ENCODE measurements around the gene BAIAP2. TPM values are rescaled to one million over a fixed set of nuclear protein-coding genes. Genes with fewer than 3 reads are reported as not detected.

BAIAP2 gene
- total RNA-seq, 1 donor from 2014 or later, result 27.9 TPM

DNA sequence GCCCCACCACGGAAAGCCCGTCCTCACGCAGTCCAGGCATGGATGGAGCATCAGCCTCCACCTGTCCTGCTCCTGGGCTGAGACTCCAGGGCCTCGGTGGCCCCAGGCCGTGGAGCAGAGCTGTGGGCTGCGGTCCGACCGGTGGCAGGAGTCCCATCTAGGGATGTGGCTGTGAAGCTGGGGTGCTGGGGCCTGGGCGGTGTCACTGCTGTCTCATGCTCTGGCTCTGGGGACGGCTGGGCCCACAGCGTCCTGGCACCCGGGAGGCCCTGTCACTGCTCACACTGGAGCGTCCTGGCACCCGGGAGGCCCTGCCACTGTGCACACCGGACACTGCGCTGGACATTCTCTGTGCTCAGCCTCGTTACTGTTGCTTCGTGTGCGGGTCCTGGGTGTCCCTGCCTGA is 8.4 kb downstream of the BAIAP2 start:
- peak overlapping the region; percentile 21 for H3K4me3 ChIP-seq
- intact Hi-C loops (cut with micrococcal nuclease), result no loop called here
- no peak for DNase-seq
- peaks cover 97% of the 10 kb centered on the region for H3K4me1 ChIP-seq
- no peak for TF ChIP-seq CTCF (IDR thresholded peaks at IDR 0.05; ENCODE audit: borderline replicate concordance)
- H3K27ac ChIP-seq (replicated peaks), result peak overlapping the region; percentile 85
- H3K36me3 ChIP-seq, result no peaks in the 10 kb centered on the region
- H3K9me3 ChIP-seq (replicated peaks), result no peaks in the 10 kb centered on the region
- H3K27me3 ChIP-seq (ENCODE audit: low read depth), result no peaks in the 10 kb centered on the region

DNA sequence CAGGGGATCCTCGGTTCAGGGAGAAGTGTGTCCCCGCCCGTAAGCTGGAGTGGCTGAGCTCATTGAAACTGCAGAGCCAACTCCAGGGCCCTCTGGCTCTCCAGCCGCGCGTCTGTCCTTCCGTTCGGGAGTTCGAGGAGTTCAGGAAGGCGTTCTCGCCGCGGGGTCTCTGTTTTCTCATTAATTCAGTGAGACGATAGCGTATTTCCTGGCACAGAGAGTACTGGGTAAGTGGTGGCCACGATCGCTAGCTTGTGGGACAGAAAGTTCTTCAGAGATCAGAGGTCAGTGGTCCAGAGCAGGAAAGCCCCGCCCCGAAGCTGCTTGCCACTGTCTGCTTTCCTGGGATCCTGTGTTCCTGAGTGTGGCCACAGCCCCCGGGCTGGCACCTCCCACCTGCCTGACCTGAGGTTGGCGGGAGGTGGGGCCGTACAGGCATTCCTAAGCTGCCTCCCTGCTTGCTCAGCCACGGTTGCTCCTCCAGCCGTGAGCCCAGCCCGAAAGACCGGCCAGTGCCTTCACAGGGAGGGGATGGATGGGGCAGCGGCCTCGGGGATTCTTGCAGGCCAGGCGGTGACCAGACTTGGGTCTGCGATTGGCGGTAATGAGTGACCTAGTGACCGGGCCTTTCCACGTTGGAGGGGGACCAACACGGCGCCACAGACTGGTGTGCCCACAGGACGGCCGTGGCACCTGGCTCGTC is 8.9 kb downstream of the BAIAP2 start:
- no peak for DNase-seq
- peak overlapping the region; percentile 85 for H3K27ac ChIP-seq (replicated peaks)
- peak overlapping the region; percentile 38 for H3K4me3 ChIP-seq

GRCh38 chr17:81044428-81044763 is 9.4 kb downstream of the BAIAP2 start:
- H3K36me3 ChIP-seq, result no peaks in the 10 kb centered on the region
- intact Hi-C loops (cut with micrococcal nuclease), result no loop called here
- peaks cover 97% of the 10 kb centered on the region for H3K4me1 ChIP-seq
- peak overlapping the region; percentile 85 for H3K27ac ChIP-seq (replicated peaks)
- H3K27me3 ChIP-seq (ENCODE audit: low read depth), result no peaks in the 10 kb centered on the region
- no peak for TF ChIP-seq CTCF (IDR thresholded peaks at IDR 0.05; ENCODE audit: borderline replicate concordance)
- no peaks in the 10 kb centered on the region for H3K9me3 ChIP-seq (replicated peaks)
- peak overlapping the region; percentile 38 for H3K4me3 ChIP-seq
- DNase-seq, result no peak

More for the DNA sequence above, 8.9 kb downstream of the BAIAP2 start:
- Histone ChIP-seq H3K4me1 (peaks cover 97% of the 10 kb centered on the region), H3K36me3 (no peaks in the 10 kb centered on the region), H3K27me3 (ENCODE audit: low read depth) (no peaks in the 10 kb centered on the region), H3K9me3 (replicated peaks) (no peaks in the 10 kb centered on the region)
- intact Hi-C loops (cut with micrococcal nuclease), result no loop called here
- TF ChIP-seq CTCF (IDR thresholded peaks at IDR 0.05; ENCODE audit: borderline replicate concordance), result no peak

DNA sequence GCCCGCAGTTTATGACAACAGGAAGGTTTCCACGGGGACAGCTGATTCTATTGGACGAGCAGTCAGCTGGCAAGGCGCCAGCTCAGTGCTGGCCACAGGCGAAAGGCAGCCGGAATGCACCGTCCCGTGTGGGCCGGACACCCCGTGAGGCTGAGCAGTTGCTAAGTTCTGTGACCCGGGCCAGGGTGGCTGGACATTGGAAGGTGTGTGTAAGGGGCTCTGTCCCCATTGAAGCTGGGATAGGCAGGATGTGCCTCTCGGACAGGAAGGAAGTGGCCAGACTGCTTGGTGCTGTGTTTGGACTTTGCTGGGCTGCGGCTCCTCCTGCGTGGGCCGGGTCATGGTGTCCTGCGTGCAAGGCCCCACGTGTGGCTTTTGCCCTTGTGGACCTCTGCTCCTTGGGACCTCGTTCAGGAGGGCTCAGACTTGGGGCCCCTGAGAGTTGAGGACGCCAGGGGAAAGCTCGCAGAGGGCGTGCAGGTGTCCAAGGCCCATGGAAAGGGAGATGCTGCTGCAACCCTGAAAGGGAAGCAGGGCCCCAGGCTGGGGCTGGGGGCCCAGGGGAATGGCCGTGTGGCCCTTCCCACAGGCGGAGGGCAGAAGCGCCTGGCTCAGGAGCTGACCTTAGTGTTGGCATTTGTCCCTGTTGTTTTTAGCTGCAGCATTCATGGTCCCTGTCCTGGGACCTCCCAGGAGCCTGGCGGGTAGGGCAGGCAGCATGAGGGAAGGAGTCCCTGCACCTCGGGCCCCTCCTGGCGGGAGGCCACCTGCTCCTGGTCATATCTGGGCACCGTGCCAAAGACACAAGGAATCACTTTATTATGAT is 10.0 kb downstream of the BAIAP2 start:
- Histone ChIP-seq H3K27ac (replicated peaks) (peak overlapping the region; percentile 85), H3K36me3 (no peaks in the 10 kb centered on the region), H3K4me1 (peaks cover 97% of the 10 kb centered on the region), H3K27me3 (ENCODE audit: low read depth) (no peaks in the 10 kb centered on the region), H3K9me3 (replicated peaks) (no peaks in the 10 kb centered on the region), H3K4me3 (peak overlapping the region; percentile 38)
- TF ChIP-seq CTCF (IDR thresholded peaks at IDR 0.05; ENCODE audit: borderline replicate concordance), result no peak
- peak; percentile 89 for DNase-seq
- intact Hi-C loops (cut with micrococcal nuclease), result no loop called here

- H3K9me3 ChIP-seq (replicated peaks), result no peaks in the 10 kb centered on the region
- H3K36me3 ChIP-seq, result no peaks in the 10 kb centered on the region
- H3K27me3 ChIP-seq (ENCODE audit: low read depth), result no peaks in the 10 kb centered on the region
- no peak overlapping the region for H3K4me3 ChIP-seq
- intact Hi-C loops (cut with micrococcal nuclease), result no loop called here
- peak overlapping the region; percentile 85 for H3K27ac ChIP-seq (replicated peaks)
- no peak for DNase-seq
- no peak for TF ChIP-seq CTCF (IDR thresholded peaks at IDR 0.05; ENCODE audit: borderline replicate concordance)
- peaks cover 97% of the 10 kb centered on the region for H3K4me1 ChIP-seq
These were observed 10.7 kb downstream of the BAIAP2 start for GRCh38 chr17:81045590-81046095.

All from left ventricle myocardium inferior (tissue), 1 donor.